ENCODE data around the gene MLLT10.

MLLT10 gene

GRCh38 chr10:21662635-21663034 lies 128.6 kb downstream of the MLLT10 start:
- CTCF ChIA-PET, result no interaction called here

GRCh38 chr10:21668831-21669230 lies 134.8 kb downstream of the MLLT10 start:
- Mint-ChIP-seq H3K27me3 (no peaks in the 10 kb centered on the region), H3K27ac (no peak overlapping the region), H3K4me3 (no peak overlapping the region), H3K36me3 (peaks cover 20% of the 10 kb centered on the region), H3K4me1 (peaks cover 7% of the 10 kb centered on the region), H3K9me3 (no peaks in the 10 kb centered on the region)
- DNase-seq, result no peak
- CTCF ChIA-PET, result no interaction called here

More at GRCh38 chr10:21662635-21663034, 128.6 kb downstream of the MLLT10 start:
- no peak overlapping the region for H3K4me3 Mint-ChIP-seq
- no peak for DNase-seq
- peaks cover 18% of the 10 kb centered on the region for H3K4me1 Mint-ChIP-seq
- no peaks in the 10 kb centered on the region for H3K9me3 Mint-ChIP-seq
- no peak overlapping the region for H3K27ac Mint-ChIP-seq
- no peaks in the 10 kb centered on the region for H3K27me3 Mint-ChIP-seq
- peaks cover 14% of the 10 kb centered on the region for H3K36me3 Mint-ChIP-seq

GRCh38 chr10:21670391-21670790 lies 136.4 kb downstream of the MLLT10 start:
- Mint-ChIP-seq H3K4me3 (no peak overlapping the region), H3K27me3 (no peaks in the 10 kb centered on the region), H3K9me3 (no peaks in the 10 kb centered on the region), H3K36me3 (peaks cover 26% of the 10 kb centered on the region), H3K4me1 (peaks cover 7% of the 10 kb centered on the region), H3K27ac (no peak overlapping the region)
- CTCF ChIA-PET, result no interaction called here
- no peak for DNase-seq

GRCh38 chr10:21673668-21674067 lies 139.6 kb downstream of the MLLT10 start:
- Mint-ChIP-seq H3K27me3 (no peaks in the 10 kb centered on the region), H3K36me3 (peaks cover 19% of the 10 kb centered on the region), H3K4me3 (no peak overlapping the region), H3K27ac (no peak overlapping the region), H3K9me3 (no peaks in the 10 kb centered on the region), H3K4me1 (peaks cover 3% of the 10 kb centered on the region)
- CTCF ChIA-PET, result interaction anchor here (0.6 kb wide), 1 partner anchor 929 kb away, joined by 3 read pairs; no protein-coding TSS in a partner anchor
- DNase-seq, result no peak

DNA sequence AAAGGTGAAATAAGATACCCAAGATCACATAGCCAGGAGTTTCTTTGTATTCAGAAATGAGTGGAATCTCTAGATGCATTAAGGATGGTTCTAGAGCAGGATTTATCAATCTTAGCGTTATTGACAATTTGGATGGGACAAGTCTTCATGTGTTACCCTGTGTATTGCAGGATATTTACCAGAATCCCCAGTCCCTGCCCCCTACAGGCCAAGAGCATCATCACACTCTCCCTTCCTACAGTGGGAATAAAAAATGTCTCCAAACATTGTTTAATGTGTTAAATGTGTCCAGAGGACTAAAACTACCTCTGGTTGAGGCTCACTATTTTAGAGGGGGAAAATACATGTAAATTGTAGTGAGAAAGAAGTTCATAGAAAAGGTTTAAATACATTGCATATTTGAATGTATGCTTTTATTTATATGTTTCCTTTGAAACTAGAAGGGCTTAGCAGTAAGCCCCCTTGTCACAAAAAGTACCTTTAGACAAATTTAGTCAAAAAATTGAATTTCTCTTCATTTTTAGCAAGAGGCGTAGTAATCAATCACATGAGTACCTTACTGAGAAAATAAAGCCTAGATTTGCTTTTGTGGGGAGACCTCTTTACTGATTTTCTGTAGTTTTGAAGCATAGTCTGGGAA lies 141.2 kb downstream of the MLLT10 start:
- no peaks in the 10 kb centered on the region for H3K9me3 Mint-ChIP-seq
- peak; percentile 42 for DNase-seq
- H3K27me3 Mint-ChIP-seq, result no peaks in the 10 kb centered on the region
- H3K4me1 Mint-ChIP-seq, result peaks cover 4% of the 10 kb centered on the region
- CTCF ChIA-PET, result interaction anchor here (1.0 kb wide), 1 partner anchor 69 kb away, joined by 3 read pairs; no protein-coding TSS in a partner anchor
- H3K27ac Mint-ChIP-seq, result no peak overlapping the region
- H3K4me3 Mint-ChIP-seq, result no peak overlapping the region
- peaks cover 19% of the 10 kb centered on the region for H3K36me3 Mint-ChIP-seq

- Mint-ChIP-seq H3K4me3 (no peak overlapping the region), H3K27ac (no peak overlapping the region), H3K4me1 (peaks cover 2% of the 10 kb centered on the region), H3K36me3 (peaks cover 18% of the 10 kb centered on the region), H3K9me3 (no peaks in the 10 kb centered on the region), H3K27me3 (no peaks in the 10 kb centered on the region)
- no peak for DNase-seq
- CTCF ChIA-PET, result no interaction called here
Observed at GRCh38 chr10:21677551-21677950, 143.5 kb downstream of the MLLT10 start.

DNA sequence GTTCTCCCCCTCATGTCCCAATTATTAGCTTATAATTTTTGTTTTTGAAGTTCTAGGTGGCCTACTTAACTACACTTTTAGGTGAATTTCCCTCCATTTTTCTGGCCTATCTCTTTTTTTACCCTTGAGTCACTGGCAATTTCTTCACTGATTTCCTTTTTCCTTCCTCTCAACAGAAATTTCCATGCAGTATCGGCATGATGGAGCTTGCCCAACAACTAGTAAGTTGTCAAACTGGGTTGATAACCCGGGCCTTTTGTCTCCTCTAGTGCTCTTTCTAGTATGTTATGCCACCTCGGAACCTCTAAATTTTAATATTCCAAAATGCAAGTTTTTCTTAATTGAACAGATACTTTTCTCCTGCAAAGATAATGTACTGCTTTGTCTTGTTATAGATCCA lies 147.1 kb downstream of the MLLT10 start:
- H3K36me3 Mint-ChIP-seq, result peaks cover 15% of the 10 kb centered on the region
- no peak for DNase-seq
- H3K4me1 Mint-ChIP-seq, result peaks cover 2% of the 10 kb centered on the region
- no peaks in the 10 kb centered on the region for H3K9me3 Mint-ChIP-seq
- no peaks in the 10 kb centered on the region for H3K27me3 Mint-ChIP-seq
- H3K4me3 Mint-ChIP-seq, result no peak overlapping the region
- H3K27ac Mint-ChIP-seq, result no peak overlapping the region
- CTCF ChIA-PET, result no interaction called here

GRCh38 chr10:21687266-21688008 lies 153.4 kb downstream of the MLLT10 start:
- CTCF ChIA-PET, result no interaction called here
- H3K4me3 Mint-ChIP-seq, result no peak overlapping the region
- no peaks in the 10 kb centered on the region for H3K4me1 Mint-ChIP-seq
- no peak overlapping the region for H3K27ac Mint-ChIP-seq
- no peaks in the 10 kb centered on the region for H3K9me3 Mint-ChIP-seq
- H3K36me3 Mint-ChIP-seq, result peaks cover 24% of the 10 kb centered on the region
- no peaks in the 10 kb centered on the region for H3K27me3 Mint-ChIP-seq
- DNase-seq, result no peak

DNA sequence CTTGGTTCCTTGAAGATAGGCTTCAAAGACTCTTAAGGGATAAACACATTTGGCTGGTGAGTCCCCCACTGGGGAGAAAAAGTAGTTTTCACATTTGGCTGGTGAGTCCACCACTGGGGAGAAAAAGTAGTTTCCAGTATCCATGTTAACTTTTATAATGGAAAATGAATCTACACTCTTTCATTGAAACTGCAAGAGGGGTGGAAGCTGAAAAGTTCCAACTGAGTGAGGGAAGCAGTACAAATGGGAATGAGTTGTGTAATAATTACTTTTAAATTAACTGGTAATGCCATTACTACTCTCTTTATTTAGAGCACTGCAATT lies 153.9 kb downstream of the MLLT10 start:
- Mint-ChIP-seq H3K4me3 (no peak overlapping the region), H3K27me3 (no peaks in the 10 kb centered on the region), H3K4me1 (no peaks in the 10 kb centered on the region), H3K9me3 (no peaks in the 10 kb centered on the region), H3K36me3 (peaks cover 26% of the 10 kb centered on the region), H3K27ac (no peak overlapping the region)
- CTCF ChIA-PET, result no interaction called here
- DNase-seq, result no peak

DNA sequence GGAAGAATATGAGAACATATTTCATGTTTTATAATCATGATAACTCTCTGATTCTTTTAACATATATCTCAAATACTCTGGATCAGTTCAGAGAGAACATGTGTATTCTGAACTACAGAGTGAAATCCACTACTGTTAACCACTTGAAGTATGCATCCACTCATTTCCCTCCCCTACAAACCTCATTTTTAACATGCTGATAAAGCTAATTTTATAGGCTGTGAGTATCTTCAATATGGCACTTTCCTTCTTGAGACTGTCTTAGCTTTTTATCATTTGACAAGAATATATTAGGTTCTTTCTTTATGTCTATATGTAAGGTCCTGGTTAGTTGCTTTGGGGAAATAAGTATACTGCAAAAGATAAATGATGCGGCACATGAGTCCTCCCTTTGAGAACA lies 154.8 kb downstream of the MLLT10 start:
- H3K27me3 Mint-ChIP-seq, result no peaks in the 10 kb centered on the region
- H3K4me1 Mint-ChIP-seq, result no peaks in the 10 kb centered on the region
- no peak overlapping the region for H3K27ac Mint-ChIP-seq
- CTCF ChIA-PET, result no interaction called here
- no peak for DNase-seq
- H3K4me3 Mint-ChIP-seq, result no peak overlapping the region
- H3K36me3 Mint-ChIP-seq, result peaks cover 31% of the 10 kb centered on the region
- H3K9me3 Mint-ChIP-seq, result no peaks in the 10 kb centered on the region

DNA sequence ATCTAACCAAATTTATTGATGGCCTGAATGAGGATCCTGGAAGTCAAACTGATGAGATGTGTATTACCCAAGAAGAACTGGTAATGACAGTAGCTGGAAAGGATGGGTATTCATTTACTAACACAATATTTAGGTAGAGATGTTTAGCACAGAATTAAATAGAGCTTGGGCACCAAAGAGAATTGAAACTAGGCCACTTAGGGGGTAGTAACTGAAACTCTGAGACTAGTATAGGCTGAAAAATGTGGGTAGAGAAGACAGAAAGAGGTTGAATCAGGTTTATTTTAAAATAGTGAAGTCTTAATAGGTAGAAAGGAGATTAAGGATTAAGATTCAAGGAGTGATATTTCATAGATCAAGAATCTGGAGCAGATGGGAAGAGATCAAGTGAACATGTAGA lies 155.8 kb downstream of the MLLT10 start:
- H3K27me3 Mint-ChIP-seq, result no peaks in the 10 kb centered on the region
- CTCF ChIA-PET, result no interaction called here
- no peak for DNase-seq
- no peak overlapping the region for H3K27ac Mint-ChIP-seq
- peaks cover 26% of the 10 kb centered on the region for H3K36me3 Mint-ChIP-seq
- H3K9me3 Mint-ChIP-seq, result no peaks in the 10 kb centered on the region
- H3K4me3 Mint-ChIP-seq, result no peak overlapping the region
- H3K4me1 Mint-ChIP-seq, result no peaks in the 10 kb centered on the region

- no peaks in the 10 kb centered on the region for H3K27me3 Mint-ChIP-seq
- no peak overlapping the region for H3K27ac Mint-ChIP-seq
- no peak overlapping the region for H3K4me3 Mint-ChIP-seq
- CTCF ChIA-PET, result interaction anchor here (0.7 to 1.4 kb wide), 2 partner anchors 21 to 1807 kb away, joined by 3 to 4 read pairs; no protein-coding TSS in a partner anchor
- H3K36me3 Mint-ChIP-seq, result peaks cover 39% of the 10 kb centered on the region
- H3K9me3 Mint-ChIP-seq, result peaks cover under 1% of the 10 kb centered on the region
- peaks cover 15% of the 10 kb centered on the region for H3K4me1 Mint-ChIP-seq
- DNase-seq, result no peak
Observed at GRCh38 chr10:21692916-21693315, 158.9 kb downstream of the MLLT10 start.

GRCh38 chr10:21693418-21693817 lies 159.4 kb downstream of the MLLT10 start:
- peaks cover 42% of the 10 kb centered on the region for H3K36me3 Mint-ChIP-seq
- peaks cover 15% of the 10 kb centered on the region for H3K4me1 Mint-ChIP-seq
- CTCF ChIA-PET, result interaction anchor here (0.6 to 1.4 kb wide), 3 partner anchors 20 to 1807 kb away, joined by 3 to 4 read pairs (median 3); no protein-coding TSS in a partner anchor
- peaks cover 5% of the 10 kb centered on the region for H3K9me3 Mint-ChIP-seq
- no peak overlapping the region for H3K27ac Mint-ChIP-seq
- DNase-seq, result no peak
- H3K4me3 Mint-ChIP-seq, result no peak overlapping the region
- no peaks in the 10 kb centered on the region for H3K27me3 Mint-ChIP-seq

DNA sequence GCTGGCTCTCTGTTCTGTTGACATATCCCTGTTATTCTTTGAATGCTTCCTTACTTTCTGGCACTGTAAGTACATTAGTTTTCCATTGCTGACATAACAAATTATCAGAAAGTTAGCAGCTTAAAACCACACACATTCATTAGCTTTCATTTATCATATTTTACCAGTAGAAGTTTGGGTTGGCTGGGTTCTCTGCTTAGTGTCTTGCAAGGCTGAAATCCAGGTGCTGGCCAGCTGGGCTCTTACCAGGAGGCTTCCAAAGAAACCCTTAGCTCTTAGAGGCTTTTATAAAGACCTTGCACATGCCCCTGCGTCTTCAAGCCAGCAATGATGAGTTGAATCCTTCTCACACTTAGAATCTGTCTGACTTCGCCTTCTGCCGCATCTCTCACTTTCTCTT lies 160.6 kb downstream of the MLLT10 start:
- Mint-ChIP-seq H3K9me3 (peaks cover 14% of the 10 kb centered on the region), H3K27ac (no peak overlapping the region), H3K27me3 (no peaks in the 10 kb centered on the region), H3K4me3 (no peak overlapping the region), H3K36me3 (peaks cover 51% of the 10 kb centered on the region), H3K4me1 (peaks cover 15% of the 10 kb centered on the region)
- DNase-seq, result no peak
- CTCF ChIA-PET, result no interaction called here

GRCh38 chr10:21696302-21696701 lies 162.3 kb downstream of the MLLT10 start:
- Mint-ChIP-seq H3K9me3 (peaks cover 31% of the 10 kb centered on the region), H3K4me1 (peaks cover 19% of the 10 kb centered on the region), H3K4me3 (no peak overlapping the region), H3K36me3 (peaks cover 62% of the 10 kb centered on the region), H3K27ac (no peak overlapping the region), H3K27me3 (no peaks in the 10 kb centered on the region)
- no peak for DNase-seq
- CTCF ChIA-PET, result no interaction called here

Data from activated naive CD4-positive, alpha-beta T cell treated with anti-CD3 and anti-CD28 coated beads, Interleukin-2, amount 10 ng/mL, durations not matched to agents 7 days and 5 days (primary cell).